IMR-90 (cell line): ENCODE results near the gene ADAMTS17. TPM values are rescaled to one million over a fixed set of nuclear protein-coding genes. Genes with fewer than 3 reads are reported as not detected.

Source experiments
- ATAC-seq: fragments of 200-7000 bp; cut with Tn5 transposase; 2 replicates; pipeline ENCODE4 v1.9.1; 2020; ENCODE audit warnings: low read depth, mild to moderate bottlenecking, moderate library complexity
- BruUV-seq: library from RNA; stranded (reverse); fragments of 400-500 nt; replicated peaks from 2 replicates; lab custom pipeline; 2021; lab: Mats Ljungman, UMichigan
- CTCF ChIA-PET: fragments of 300-600 bp; formaldehyde crosslinking; extraction: SDS; loops from one replicate; lab custom pipeline; 2021; ENCODE audit warnings: antibody characterized with exemption; lab: Yijun Ruan, JAX
- POLR2A ChIA-PET: fragments of 300-600 bp; sonication (Branson Sonifier 250); formaldehyde crosslinking; loops from one replicate; lab custom pipeline; 2022; ENCODE audit warnings: antibody characterized with exemption; ENCODE audit not compliant: unreplicated experiment; lab: Charles Lee
- DNase-seq: peaks from one replicate; pipeline ENCODE4 v3.0.0; 2013
- H2AFZ ChIP-seq: replicated peaks from 2 replicates; pipeline ENCODE3; 2013; ENCODE audit warnings: low read length, mild to moderate bottlenecking; ENCODE audit not compliant: poor library complexity
- H2AK5ac ChIP-seq: 2 replicates; pipeline ENCODE4 v1.6.1; 2013; ENCODE audit warnings: low read depth, low read length, inconsistent platforms
- H2AK9ac ChIP-seq: replicated peaks from 2 replicates; pipeline ENCODE3; 2013; ENCODE audit warnings: mild to moderate bottlenecking, low read depth, low read length, moderate library complexity; ENCODE audit not compliant: poor library complexity
- H2BK120ac ChIP-seq: 2 replicates; pipeline ENCODE4 v1.6.1; 2013; ENCODE audit warnings: low read depth, low read length, inconsistent platforms
- H2BK15ac ChIP-seq: 3 replicates; pipeline ENCODE4 v1.6.1; 2013; ENCODE audit warnings: low read depth, low read length, inconsistent platforms
- H2BK20ac ChIP-seq: 2 replicates; pipeline ENCODE4 v1.6.1; 2013; ENCODE audit warnings: low read depth, mild to moderate bottlenecking, inconsistent platforms, low read length, moderate library complexity
- H2BK5ac ChIP-seq: 2 replicates; pipeline ENCODE4 v1.6.1; 2013; ENCODE audit warnings: mild to moderate bottlenecking, low read depth, low read length, inconsistent platforms; ENCODE audit not compliant: poor library complexity, severe bottlenecking
- H3K14ac ChIP-seq: replicated peaks from 2 replicates; pipeline ENCODE4 v1.6.1; 2013; ENCODE audit warnings: low read depth, low read length, inconsistent platforms
- H3K18ac ChIP-seq: 2 replicates; pipeline ENCODE4 v1.6.1; 2013; ENCODE audit warnings: low read depth, low read length, control low read depth
- H3K23ac ChIP-seq: 2 replicates; pipeline ENCODE4 v1.6.1; 2013; ENCODE audit warnings: low read depth, low read length, inconsistent platforms
- H3K27ac ChIP-seq: 2 replicates; pipeline ENCODE4 v1.5.1; 2013; ENCODE audit warnings: mild to moderate bottlenecking, control low read depth, low read length; ENCODE audit not compliant: insufficient read depth
- H3K27me3 ChIP-seq: 2 replicates; pipeline ENCODE4 v1.6.1; 2013; ENCODE audit warnings: low read length; ENCODE audit not compliant: control insufficient read depth, insufficient read depth
- H3K36me3 ChIP-seq: 2 replicates; pipeline ENCODE4 v1.6.1; 2013; ENCODE audit warnings: low read length, mixed read lengths; ENCODE audit not compliant: control insufficient read depth, insufficient read depth
- H3K4ac ChIP-seq: 2 replicates; pipeline ENCODE4 v1.6.1; 2013; ENCODE audit warnings: low read depth, low read length, inconsistent platforms
- H3K4me1 ChIP-seq: 2 replicates; pipeline ENCODE4 v1.6.1; 2013; ENCODE audit warnings: low read length, mixed read lengths; ENCODE audit not compliant: control insufficient read depth, insufficient read depth
- H3K4me2 ChIP-seq: 2 replicates; pipeline ENCODE4 v1.6.1; 2013; ENCODE audit warnings: low read depth, mild to moderate bottlenecking, control low read depth, low read length, moderate library complexity
- H3K4me3 ChIP-seq: 2 replicates; pipeline ENCODE4 v1.5.1; 2013; ENCODE audit warnings: low read depth, mild to moderate bottlenecking, control low read depth, low read length, moderate library complexity; ENCODE audit not compliant: insufficient read depth
- H3K56ac ChIP-seq: 2 replicates; pipeline ENCODE4 v1.6.1; 2013; ENCODE audit warnings: low read length, inconsistent platforms; ENCODE audit not compliant: insufficient read depth; ENCODE audit errors: extremely low read depth
- H3K79me1 ChIP-seq, 2 experiments: 2 replicates each; pipeline ENCODE4 v1.6.1; 2013; ENCODE audit warnings: low read length in 2 of 2, inconsistent platforms in 1 of 2, low read depth in 1 of 2
- H3K9ac ChIP-seq: 2 replicates; pipeline ENCODE4 v1.6.1; 2013; ENCODE audit warnings: low read depth, low read length, control low read depth
- H3K9me1 ChIP-seq: 2 replicates; pipeline ENCODE4 v1.6.1; 2013; ENCODE audit warnings: low read length, inconsistent platforms; ENCODE audit not compliant: insufficient read depth
- H3K9me3 ChIP-seq: 2 replicates; pipeline ENCODE4 v1.6.1; 2013; ENCODE audit warnings: low read length; ENCODE audit not compliant: control insufficient read depth, insufficient read depth
- H4K20me1 ChIP-seq: 2 replicates; pipeline ENCODE4 v1.6.1; 2013; ENCODE audit warnings: low read length, inconsistent platforms; ENCODE audit not compliant: insufficient read depth
- H4K5ac ChIP-seq: 2 replicates; pipeline ENCODE4 v1.6.1; 2013; ENCODE audit warnings: mild to moderate bottlenecking, low read depth, low read length, control low read depth
- H4K8ac ChIP-seq, 2 experiments: 2 replicates each; pipeline ENCODE4 v1.6.1; 2013; ENCODE audit warnings: low read depth in 2 of 2, low read length in 2 of 2, control low read depth in 1 of 2, inconsistent platforms in 1 of 2
- H4K91ac ChIP-seq: 2 replicates; pipeline ENCODE4 v1.6.1; 2013; ENCODE audit warnings: low read depth, low read length, inconsistent platforms; ENCODE audit not compliant: insufficient read depth
- BHLHE40 ChIP-seq: fragments of 150-350 bp; IDR thresholded peaks from 2 replicates; pipeline ENCODE4 v1.6.1; 2016; ENCODE audit warnings: mild to moderate bottlenecking, low read depth, low read length
- CEBPB ChIP-seq: IDR thresholded peaks from 2 replicates; pipeline ENCODE4 v1.6.1; 2012; ENCODE audit warnings: low read depth, low read length, improper control_type of control experiment
- FOS ChIP-seq: fragments of 150-350 bp; IDR thresholded peaks from 2 replicates; pipeline ENCODE4 v1.6.1; 2016; ENCODE audit warnings: low read depth, low read length
- MAFK ChIP-seq: IDR thresholded peaks from 2 replicates; pipeline ENCODE4 v1.6.1; 2012; ENCODE audit warnings: low read depth, low read length, improper control_type of control experiment
- MAZ ChIP-seq: IDR thresholded peaks from 2 replicates; pipeline ENCODE4 v1.6.1; 2012; ENCODE audit warnings: low read depth, mild to moderate bottlenecking, low read length, improper control_type of control experiment, moderate library complexity, borderline replicate concordance
- MXI1 ChIP-seq: IDR thresholded peaks from 2 replicates; pipeline ENCODE4 v1.6.1; 2012; ENCODE audit warnings: low read depth, mild to moderate bottlenecking, low read length, moderate library complexity, borderline replicate concordance
- NFE2L2 ChIP-seq: fragments of 150-350 bp; IDR thresholded peaks from 2 replicates; pipeline ENCODE4 v1.6.1; 2016; ENCODE audit warnings: low read depth, mild to moderate bottlenecking, low read length
- POLR2A ChIP-seq: IDR thresholded peaks from 2 replicates; pipeline ENCODE4 v1.6.1; 2012; ENCODE audit warnings: mild to moderate bottlenecking, low read depth, low read length
- RAD21 ChIP-seq: IDR thresholded peaks from 2 replicates; pipeline ENCODE4 v1.6.1; 2012; ENCODE audit warnings: low read length, improper control_type of control experiment
- RCOR1 ChIP-seq: IDR thresholded peaks from 2 replicates; pipeline ENCODE4 v1.6.1; 2012; ENCODE audit warnings: mild to moderate bottlenecking, low read length, improper control_type of control experiment; ENCODE audit not compliant: insufficient replicate concordance
- SMC3 ChIP-seq: fragments of 150-350 bp; IDR thresholded peaks from 2 replicates; pipeline ENCODE4 v1.6.1; 2016; ENCODE audit warnings: low read depth, mild to moderate bottlenecking, antibody characterized with exemption, low read length, moderate library complexity
- WGBS, 2 experiments: methylation state at CpG; one replicate each; pipeline versions ENCODE4 v1.1.5 to v1.1.7; 2013; ENCODE audit warnings: missing lambda C conversion rate in 2 of 2; ENCODE audit not compliant: insufficient read length in 1 of 2; ENCODE audit errors: extremely low coverage in 2 of 2; 5-methylcytosine and 5-hydroxymethylcytosine counted together
- dilution Hi-C: fragments of 300-500 bp; cut with HindIII; formaldehyde crosslinking; loops from one replicate; pipeline ENCODE4 v1.14.3; 2018; ENCODE audit warnings: low sequenced_read_pairs; ENCODE audit not compliant: unreplicated experiment
- in situ Hi-C: fragments of 300-500 bp; cut with MboI; formaldehyde crosslinking; loops from 3 replicates; pipeline ENCODE4 v1.14.3; 2019; ENCODE audit warnings: low sequenced_read_pairs, inconsistent platforms, mixed read lengths
- intact Hi-C: fragments of 100-400 bp; cut with micrococcal nuclease; formaldehyde crosslinking; loops from 2 replicates; pipeline ENCODE4 v1.10.0; 2022
- polyA plus RNA-seq, 3 experiments: library from polyadenylated mRNA; depleted of rRNA; stranded (reverse); fragments of >200 nt; gene quantifications; 2 replicates each; pipeline ENCODE4 v1.2.3, GENCODE V29; 2012; ENCODE audit warnings: low replicate concordance in 1 of 3
- total RNA-seq: library from RNA; depleted of rRNA; stranded (reverse); fragments of >200 nt; gene quantifications from 2 replicates; pipeline ENCODE4 v1.2.3, GENCODE V29; 2012

ADAMTS17 gene
- total and polyA plus RNA-seq, 2 of the 4 experiments (the other 2 are of a cell fraction): 0.03 TPM; not detected in 1

GRCh38 chr15:100048736-100049135, 293.0 kb downstream of the ADAMTS17 start:
- Histone ChIP-seq H3K56ac (no peak overlapping the region), H3K79me1 (no peaks in the 10 kb centered on the region), H3K27ac (no peak overlapping the region), H3K9me3 (peaks cover 4% of the 10 kb centered on the region; the same call in 1 of the 2 replicates), H3K23ac (no peak overlapping the region), H3K4ac (no peak overlapping the region), H3K14ac (no peak overlapping the region), H2AFZ (no peak overlapping the region), H2AK9ac (no peak overlapping the region), H2BK15ac (no peak overlapping the region), H3K4me1 (peaks cover under 1% of the 10 kb centered on the region; the same call in 1 of the 2 replicates), H3K4me2 (no peak overlapping the region), H2AK5ac (no peak overlapping the region), H4K20me1 (no peaks in the 10 kb centered on the region), H2BK120ac (no peak overlapping the region), H3K36me3 (no peaks in the 10 kb centered on the region), H3K27me3 (no peaks in the 10 kb centered on the region), H4K91ac (no peak overlapping the region), H3K9me1 (no peaks in the 10 kb centered on the region), H4K5ac (no peak overlapping the region), H3K18ac (no peak overlapping the region), H2BK20ac (no peak overlapping the region), H3K4me3 (no peak overlapping the region), H4K8ac (no peak overlapping the region), H3K9ac (no peak overlapping the region), H2BK5ac (no peak overlapping the region)
- in situ Hi-C loops: no loop called here
- DNase-seq: no peak
- no peak for ATAC-seq
- no peak for TF ChIP-seq FOS
- TF ChIP-seq POLR2A: no peak
- no peak for TF ChIP-seq RCOR1
- TF ChIP-seq CEBPB: no peak
- no peak for TF ChIP-seq BHLHE40
- no peak for TF ChIP-seq MAFK
- TF ChIP-seq RAD21: no peak
- TF ChIP-seq SMC3: no peak
- TF ChIP-seq MAZ: no peak
- TF ChIP-seq MXI1: no peak
- no peak for TF ChIP-seq NFE2L2
- dilution Hi-C loops: no loop called here
- intact Hi-C loops: no loop called here
- ChIA-PET POLR2A (no interaction called here), CTCF (no interaction called here)
- BruUV-seq: no TSS peak
- 90% methylated on average over 4 of the region's 11 CpGs; no CpG with 5 or more reads in 1 of the 2 experiments for WGBS, 2 experiments
